HG03097 (cell line): Measurements from ENCODE around the gene TANGO6.

Source experiments
- ATAC-seq: cut with Tn5 transposase; IDR thresholded peaks from one replicate; pipeline ENCODE4 v1.9.1; 2021; ENCODE audit not compliant: unreplicated experiment, low FRiP score

TANGO6 gene

GRCh38 chr16:69133373-69133954, 290.1 kb downstream of the TANGO6 start:
- no peak for ATAC-seq
